Muscle layer of duodenum (tissue), 2 donors: ENCODE data around the gene LPP.
"Not testable (repeated sequence)": the region's sequence is repeated elsewhere in the genome, so short reads cannot be mapped to it uniquely, and the experiment has no call there.

Experiments used
- H3K27ac ChIP-seq: one replicate; pipeline ENCODE4 v1.7.0; 2013; ENCODE audit warnings: mild to moderate bottlenecking, low read length
- H3K27me3 ChIP-seq: one replicate; pipeline ENCODE4 v1.7.0; 2013; ENCODE audit warnings: low read depth, mild to moderate bottlenecking, control low read depth, low read length
- H3K36me3 ChIP-seq, 2 donors: one replicate each; pipeline ENCODE4 v1.7.0; 2013; ENCODE audit warnings: low read length in 2 of 2, control low read depth in 1 of 2, mild to moderate bottlenecking in 1 of 2; ENCODE audit not compliant: insufficient read depth in 2 of 2, control insufficient read depth in 1 of 2
- H3K4me1 ChIP-seq, 2 donors: one replicate each; pipeline ENCODE4 v1.7.0; 2013; ENCODE audit warnings: low read length in 2 of 2, mild to moderate bottlenecking in 2 of 2, control low read depth in 1 of 2, moderate library complexity in 1 of 2; ENCODE audit not compliant: insufficient read depth in 2 of 2, control insufficient read depth in 1 of 2
- H3K4me3 ChIP-seq, 2 donors: one replicate each; pipeline ENCODE4 v1.7.0; 2013; ENCODE audit warnings: low read length in 2 of 2, low read depth in 1 of 2, mild to moderate bottlenecking in 1 of 2
- H3K9me3 ChIP-seq, 2 donors: one replicate each; pipeline ENCODE4 v1.7.0; 2013; ENCODE audit warnings: low read length in 2 of 2, control low read depth in 1 of 2, mild to moderate bottlenecking in 1 of 2; ENCODE audit not compliant: control insufficient read depth in 1 of 2
- donor health status: healthy.

LPP gene

DNA sequence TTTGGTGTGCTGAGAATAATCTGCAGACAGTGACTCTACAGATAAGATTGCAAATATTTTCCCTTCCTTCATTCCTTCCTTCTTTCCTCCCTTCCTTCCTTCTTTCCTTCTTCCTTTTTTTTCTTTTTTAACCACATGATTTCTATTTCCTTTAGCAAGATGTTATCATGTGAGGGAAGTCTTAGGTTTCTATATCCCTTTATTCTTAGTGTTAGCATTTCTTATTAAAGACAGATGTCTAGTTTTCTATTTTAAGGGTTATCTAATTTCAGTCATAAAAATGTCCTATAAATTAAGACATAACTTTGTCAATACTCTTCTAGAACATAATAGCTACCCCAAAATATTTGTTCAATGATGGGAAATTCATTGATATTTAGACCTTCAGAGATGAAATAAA, 470.9 kb downstream of the LPP start:
- H3K9me3 ChIP-seq, result no peaks in the 10 kb centered on the region
- peak overlapping the region; percentile 74 for H3K27ac ChIP-seq
- no peak overlapping the region for H3K4me3 ChIP-seq
- H3K27me3 ChIP-seq, result no peaks in the 10 kb centered on the region
- peaks cover 0 to 5% of the 10 kb centered on the region in 2 donors for H3K4me1 ChIP-seq
- no peaks in the 10 kb centered on the region for H3K36me3 ChIP-seq

GRCh38 chr3:188627652-188628051, 473.7 kb downstream of the LPP start:
- Histone ChIP-seq H3K4me1 (peaks cover 0 to 5% of the 10 kb centered on the region in 2 donors), H3K4me3 (no peak overlapping the region), H3K27ac (peak overlapping the region; percentile 56)

DNA sequence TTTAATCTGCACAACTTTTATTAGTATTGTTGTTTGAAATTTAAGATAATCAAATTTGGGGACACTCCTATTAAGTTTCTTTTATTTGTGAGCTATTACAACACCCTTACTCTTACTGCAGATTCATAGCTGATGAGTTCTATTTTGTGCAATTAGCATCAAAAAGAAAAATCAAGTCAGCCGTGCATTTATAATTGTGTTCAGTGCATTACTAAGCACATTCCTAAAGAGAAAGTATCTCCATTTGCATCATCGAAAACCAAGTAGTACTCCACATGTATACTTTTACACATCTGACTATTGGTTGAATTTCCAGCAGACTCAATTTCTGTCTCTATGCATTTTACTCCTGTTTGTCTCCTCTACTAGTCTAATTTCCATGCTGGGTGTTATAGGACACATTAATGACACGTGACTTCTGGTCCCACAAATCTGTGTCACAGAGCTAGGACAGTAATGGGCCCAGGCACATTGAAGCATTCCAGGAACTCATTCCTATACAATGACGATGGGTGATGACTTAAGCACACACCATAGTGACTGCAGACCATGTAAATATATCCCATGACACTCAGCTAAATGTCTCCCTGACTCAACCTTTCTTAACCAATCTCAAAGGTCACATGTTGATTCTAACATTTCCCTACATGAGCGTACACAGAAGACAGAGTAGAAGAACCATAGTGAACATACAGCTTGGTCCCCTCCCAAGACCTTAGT, 477.5 kb downstream of the LPP start:
- Histone ChIP-seq H3K27ac (peak overlapping the region; percentile 3), H3K27me3 (no peaks in the 10 kb centered on the region), H3K36me3 (no peaks in the 10 kb centered on the region), H3K9me3 (no peaks in the 10 kb centered on the region), H3K4me3 (no peak overlapping the region), H3K4me1 (peaks cover 0 to 8% of the 10 kb centered on the region in 2 donors)

More at GRCh38 chr3:188627652-188628051, 473.7 kb downstream of the LPP start:
- Histone ChIP-seq H3K9me3 (no peaks in the 10 kb centered on the region), H3K27me3 (no peaks in the 10 kb centered on the region), H3K36me3 (no peaks in the 10 kb centered on the region)

- Histone ChIP-seq H3K4me1 (peaks cover 0 to 8% of the 10 kb centered on the region in 2 donors), H3K27ac (no peak overlapping the region), H3K9me3 (no peaks in the 10 kb centered on the region), H3K4me3 (no peak overlapping the region), H3K27me3 (no peaks in the 10 kb centered on the region), H3K36me3 (no peaks in the 10 kb centered on the region)
Observed at GRCh38 chr3:188633206-188633605, 479.2 kb downstream of the LPP start.

DNA sequence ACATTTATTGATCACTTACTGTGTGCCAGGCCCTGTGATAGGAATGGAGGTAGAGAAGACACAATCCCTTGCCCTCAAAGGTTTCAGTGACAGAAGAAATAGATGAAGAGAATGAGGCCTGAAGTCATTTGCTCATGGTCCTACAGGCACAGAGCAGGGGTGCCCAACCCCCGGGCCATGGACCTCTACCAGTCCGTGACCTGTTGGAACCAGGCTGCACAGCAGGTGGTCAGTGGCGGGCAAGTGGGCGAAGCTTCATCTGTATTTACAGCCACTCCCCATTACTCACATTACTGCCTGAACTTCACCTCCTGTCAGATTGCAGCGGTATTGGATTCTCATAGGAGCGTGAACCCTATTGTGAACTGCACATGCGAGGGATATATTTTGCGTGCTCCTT, 480.3 kb downstream of the LPP start:
- Histone ChIP-seq H3K27me3 (no peaks in the 10 kb centered on the region), H3K27ac (no peak overlapping the region), H3K9me3 (no peaks in the 10 kb centered on the region), H3K4me3 (no peak overlapping the region), H3K4me1 (peaks cover 0 to 8% of the 10 kb centered on the region in 2 donors), H3K36me3 (no peaks in the 10 kb centered on the region)

- Histone ChIP-seq H3K27ac (no peak overlapping the region), H3K36me3 (no peaks in the 10 kb centered on the region), H3K27me3 (no peaks in the 10 kb centered on the region), H3K4me1 (peaks cover 0 to 8% of the 10 kb centered on the region in 2 donors), H3K4me3 (no peak overlapping the region), H3K9me3 (no peaks in the 10 kb centered on the region)
Observed at GRCh38 chr3:188635258-188636042, 481.5 kb downstream of the LPP start.

DNA sequence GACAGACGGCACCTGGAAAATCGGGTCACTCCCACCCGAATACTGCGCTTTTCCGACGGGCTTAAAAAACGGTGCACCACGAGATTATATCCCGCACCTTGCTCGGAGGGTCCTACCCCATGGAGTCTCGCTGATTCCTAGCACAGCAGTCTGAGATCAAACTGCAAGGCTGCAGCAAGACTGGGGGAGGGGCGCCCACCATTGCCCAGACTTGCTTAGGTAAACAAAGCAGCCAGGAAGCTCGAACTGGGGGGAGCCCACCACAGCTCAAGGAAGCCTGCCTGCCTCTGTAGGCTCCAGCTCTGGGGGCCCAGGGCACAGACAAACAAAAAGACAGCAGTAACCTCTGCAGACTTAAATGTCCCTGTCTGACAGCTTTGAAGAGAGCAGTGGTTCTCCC, 482.3 kb downstream of the LPP start:
- not testable (repeated sequence) for H3K4me1 ChIP-seq, H3K4me3 ChIP-seq, H3K36me3 ChIP-seq, H3K27me3 ChIP-seq, H3K9me3 ChIP-seq, H3K27ac ChIP-seq

DNA sequence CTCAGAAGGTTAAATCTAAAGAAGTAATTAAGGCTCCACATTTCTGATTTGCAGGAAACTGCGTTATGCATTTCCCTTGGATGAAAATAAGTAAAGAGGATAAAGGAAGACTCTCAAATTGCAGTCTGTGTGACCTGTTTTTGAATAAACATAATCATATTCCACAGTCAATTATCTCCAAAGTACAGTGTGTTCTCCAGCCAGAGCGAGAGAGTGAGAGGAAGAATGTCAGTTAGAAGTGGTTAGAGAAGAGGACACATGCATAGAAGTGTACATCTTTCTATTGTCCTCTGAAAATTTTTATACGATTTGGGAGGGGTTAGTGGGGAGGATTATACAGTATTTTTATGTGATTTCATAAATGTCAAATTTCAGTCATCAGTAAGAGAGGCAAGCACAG, 487.1 kb downstream of the LPP start:
- no peaks in the 10 kb centered on the region for H3K4me1 ChIP-seq

GRCh38 chr3:188643736-188644135, 489.8 kb downstream of the LPP start:
- Histone ChIP-seq H3K27ac (no peak overlapping the region), H3K9me3 (no peaks in the 10 kb centered on the region), H3K27me3 (no peaks in the 10 kb centered on the region), H3K36me3 (no peaks in the 10 kb centered on the region), H3K4me3 (no peak overlapping the region), H3K4me1 (peaks cover 0 to 6% of the 10 kb centered on the region in 2 donors)

More for the DNA sequence above, 487.1 kb downstream of the LPP start:
- Histone ChIP-seq H3K27me3 (no peaks in the 10 kb centered on the region), H3K36me3 (no peaks in the 10 kb centered on the region), H3K27ac (no peak overlapping the region), H3K9me3 (no peaks in the 10 kb centered on the region), H3K4me3 (no peak overlapping the region)

GRCh38 chr3:188646592-188646991, 492.6 kb downstream of the LPP start:
- Histone ChIP-seq H3K4me3 (no peak overlapping the region), H3K9me3 (no peaks in the 10 kb centered on the region), H3K27me3 (no peaks in the 10 kb centered on the region), H3K4me1 (peaks cover 0 to 13% of the 10 kb centered on the region in 2 donors), H3K27ac (no peak overlapping the region), H3K36me3 (no peaks in the 10 kb centered on the region)

DNA sequence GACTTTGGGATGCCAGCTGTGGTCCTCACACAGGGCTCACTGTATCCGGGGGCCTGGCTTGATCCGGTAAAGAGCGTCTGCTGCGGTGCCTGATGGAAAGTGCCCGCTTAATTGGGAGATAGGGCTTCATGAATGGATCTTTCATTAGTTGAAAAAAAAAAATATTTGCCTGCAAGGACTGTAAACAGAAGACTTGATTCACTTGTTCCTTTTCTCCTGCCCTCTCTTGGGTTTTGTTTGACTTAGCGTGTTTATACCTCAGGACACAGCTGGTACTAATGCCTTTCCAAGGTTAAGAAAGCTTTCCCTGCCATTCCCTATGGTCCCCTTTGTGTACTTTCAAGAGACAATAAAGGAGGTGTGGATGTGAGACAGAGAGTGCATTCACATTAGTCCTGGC, 493.3 kb downstream of the LPP start:
- H3K27ac ChIP-seq, result no peak overlapping the region
- H3K9me3 ChIP-seq, result no peaks in the 10 kb centered on the region
- H3K4me3 ChIP-seq, result no peak overlapping the region
- no peaks in the 10 kb centered on the region for H3K27me3 ChIP-seq
- peaks cover 0 to 13% of the 10 kb centered on the region in 2 donors for H3K4me1 ChIP-seq
- H3K36me3 ChIP-seq, result no peaks in the 10 kb centered on the region
